Measurements from ENCODE around the gene MGRN1.
"Not testable (repeated sequence)": the region's sequence is repeated elsewhere in the genome, so short reads cannot be mapped to it uniquely, and the experiment has no call there.

The MGRN1 gene

GRCh38 chr16:4734730-4735535 is 110.3 kb downstream of the MGRN1 start:
- peak; percentile 51 for DNase-seq (ENCODE audit: low read depth)

DNA sequence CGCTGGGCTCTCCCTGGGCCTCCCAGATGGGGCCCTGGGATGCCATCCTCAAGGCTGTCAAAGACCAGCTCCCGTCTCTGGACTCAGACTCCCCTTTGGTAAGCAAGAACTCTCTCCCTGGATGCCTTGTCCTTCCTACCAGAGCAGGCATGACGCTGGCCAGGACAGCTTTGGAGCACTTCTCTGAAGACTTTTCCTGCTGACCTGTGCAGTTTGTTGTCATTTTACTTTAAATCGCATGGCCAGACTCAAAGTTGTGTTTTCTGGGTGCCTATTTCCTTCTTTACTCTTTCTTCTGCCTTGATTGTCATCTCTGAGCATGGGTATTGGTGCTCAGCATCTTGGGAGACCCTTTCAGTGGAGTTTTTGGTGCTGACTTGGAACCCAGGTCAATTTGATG is 111.9 kb downstream of the MGRN1 start:
- no peak for DNase-seq (ENCODE audit: low read depth)

- no peak for DNase-seq (ENCODE audit: low read depth)
Measured at GRCh38 chr16:4737545-4737944, 112.9 kb downstream of the MGRN1 start.

DNA sequence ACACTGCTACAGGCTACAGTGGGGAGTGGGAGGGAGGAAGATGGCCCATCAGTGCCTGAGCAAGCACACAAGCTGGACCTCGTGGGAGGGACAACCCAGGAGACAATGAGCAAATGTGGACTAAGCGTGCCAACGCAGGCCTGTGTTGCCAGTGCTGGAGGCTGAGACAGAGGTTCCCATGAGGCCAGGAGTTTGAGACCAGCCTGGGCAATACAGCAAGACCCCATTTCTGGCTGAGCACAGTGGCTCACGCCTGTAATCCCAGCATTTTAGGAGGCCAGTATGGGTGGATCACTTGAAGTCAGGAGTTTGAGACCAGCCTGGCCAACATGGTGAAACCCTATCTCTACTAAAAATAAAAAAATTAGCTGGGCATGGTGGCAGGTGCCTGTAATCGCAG is 113.7 kb downstream of the MGRN1 start:
- DNase-seq (ENCODE audit: low read depth), result not testable (repeated sequence)

All from GM04504 (cell line).